ENCODE results near the gene PBRM1. TPM values are rescaled to one million over a fixed set of nuclear protein-coding genes. Genes with fewer than 3 reads are reported as not detected.

The PBRM1 gene
- polyA plus RNA-seq, 1 donor (not counting 4 experiments of a cell fraction or from before 2014, with no cell fraction given), result 26.0 TPM

GRCh38 chr3:52555056-52555455 is 130.7 kb downstream of the PBRM1 start:
- dilution Hi-C loops (cut with MboI; ENCODE audit: extremely low pct_ligation_motif_present, low sequenced_read_pairs), result no loop called here
- no peaks in the 10 kb centered on the region for H3K4me1 ChIP-seq (ENCODE audit: control insufficient read depth, extremely low read depth, insufficient read depth, low read length)
- FAIRE-seq, result no peak
- no peaks in the 10 kb centered on the region for H4K20me1 ChIP-seq (ENCODE audit: control insufficient read depth, extremely low read depth, insufficient read depth, low read length)
- no peaks in the 10 kb centered on the region for H3K9me1 ChIP-seq (ENCODE audit: control insufficient read depth, extremely low read depth, insufficient read depth, low read length)
- no peak for DNase-seq (ENCODE audit: low read depth, low spot score)
- H3K9ac ChIP-seq (ENCODE audit: control insufficient read depth, extremely low read depth, insufficient read depth, low read length), result no peak overlapping the region
- no peaks in the 10 kb centered on the region for H3K27me3 ChIP-seq (ENCODE audit: control insufficient read depth, extremely low read depth, insufficient read depth, low read length)
- H3K4me2 ChIP-seq (ENCODE audit: control insufficient read depth, extremely low read depth, insufficient read depth, low read depth, low read length), result no peak overlapping the region
- no peaks in the 10 kb centered on the region for H3K9me3 ChIP-seq (ENCODE audit: control insufficient read depth, low read depth, low read length)
- H3K27ac ChIP-seq (ENCODE audit: control insufficient read depth, insufficient read depth, low read length), result no peak overlapping the region
- no peak overlapping the region for H3K4me3 ChIP-seq (ENCODE audit: control insufficient read depth in 2 of 3, extremely low read depth in 1 of 3, insufficient read depth in 2 of 3, low read depth in 1 of 3, low read length in 3 of 3)
- TF ChIP-seq EZH2 (IDR thresholded peaks at IDR 0.05; ENCODE audit: low read length) (no peak), CTCF (optimal IDR thresholded peaks at IDR 0.05 in 1 of 3, IDR thresholded peaks at IDR 0.05 in 1 of 3, conservative IDR thresholded peaks at IDR 0.05 in 1 of 3; ENCODE audit: extremely low read depth in 1 of 3, insufficient read depth in 2 of 3, low read length in 3 of 3) (no peak)
- H2AFZ ChIP-seq (ENCODE audit: control insufficient read depth, low read length), result no peak overlapping the region
- no peaks in the 10 kb centered on the region for H3K79me2 ChIP-seq (ENCODE audit: control insufficient read depth, insufficient read depth, low read length)
- H3K36me3 ChIP-seq (ENCODE audit: control insufficient read depth in 2 of 2, extremely low read depth in 1 of 2, insufficient read depth in 2 of 2, low read length in 2 of 2), result peaks cover 18 to 33% of the 10 kb centered on the region in 2 experiments

- no peaks in the 10 kb centered on the region for H4K20me1 ChIP-seq (ENCODE audit: control insufficient read depth, extremely low read depth, insufficient read depth, low read length)
- no peak overlapping the region for H3K9ac ChIP-seq (ENCODE audit: control insufficient read depth, extremely low read depth, insufficient read depth, low read length)
- H3K4me2 ChIP-seq (ENCODE audit: control insufficient read depth, extremely low read depth, insufficient read depth, low read depth, low read length), result no peak overlapping the region
- H3K9me3 ChIP-seq (ENCODE audit: control insufficient read depth, low read depth, low read length), result no peaks in the 10 kb centered on the region
- no peaks in the 10 kb centered on the region for H3K27me3 ChIP-seq (ENCODE audit: control insufficient read depth, extremely low read depth, insufficient read depth, low read length)
- no peak for TF ChIP-seq CTCF (optimal IDR thresholded peaks at IDR 0.05 in 1 of 3, IDR thresholded peaks at IDR 0.05 in 1 of 3, conservative IDR thresholded peaks at IDR 0.05 in 1 of 3; ENCODE audit: extremely low read depth in 1 of 3, insufficient read depth in 2 of 3, low read length in 3 of 3)
- no peak for TF ChIP-seq EZH2 (IDR thresholded peaks at IDR 0.05; ENCODE audit: low read length)
- DNase-seq (ENCODE audit: low read depth, low spot score), result no peak
- H3K27ac ChIP-seq (ENCODE audit: control insufficient read depth, insufficient read depth, low read length), result no peak overlapping the region
- H3K36me3 ChIP-seq (ENCODE audit: control insufficient read depth in 2 of 2, extremely low read depth in 1 of 2, insufficient read depth in 2 of 2, low read length in 2 of 2), result peaks cover 14 to 30% of the 10 kb centered on the region in 2 experiments
- dilution Hi-C loops (cut with MboI; ENCODE audit: extremely low pct_ligation_motif_present, low sequenced_read_pairs), result no loop called here
- H3K9me1 ChIP-seq (ENCODE audit: control insufficient read depth, extremely low read depth, insufficient read depth, low read length), result no peaks in the 10 kb centered on the region
- no peak for FAIRE-seq
- H3K4me3 ChIP-seq (ENCODE audit: control insufficient read depth in 2 of 3, extremely low read depth in 1 of 3, insufficient read depth in 2 of 3, low read depth in 1 of 3, low read length in 3 of 3), result no peak overlapping the region
- no peak overlapping the region for H2AFZ ChIP-seq (ENCODE audit: control insufficient read depth, low read length)
- H3K4me1 ChIP-seq (ENCODE audit: control insufficient read depth, extremely low read depth, insufficient read depth, low read length), result no peaks in the 10 kb centered on the region
- no peaks in the 10 kb centered on the region for H3K79me2 ChIP-seq (ENCODE audit: control insufficient read depth, insufficient read depth, low read length)
Observed at GRCh38 chr3:52554026-52554755, 131.5 kb downstream of the PBRM1 start.

Data from keratinocyte (primary cell).